ENCODE results near the gene SLC8A2.
"Not testable (repeated sequence)": the region's sequence is repeated elsewhere in the genome, so short reads cannot be mapped to it uniquely, and the experiment has no call there.

DNA sequence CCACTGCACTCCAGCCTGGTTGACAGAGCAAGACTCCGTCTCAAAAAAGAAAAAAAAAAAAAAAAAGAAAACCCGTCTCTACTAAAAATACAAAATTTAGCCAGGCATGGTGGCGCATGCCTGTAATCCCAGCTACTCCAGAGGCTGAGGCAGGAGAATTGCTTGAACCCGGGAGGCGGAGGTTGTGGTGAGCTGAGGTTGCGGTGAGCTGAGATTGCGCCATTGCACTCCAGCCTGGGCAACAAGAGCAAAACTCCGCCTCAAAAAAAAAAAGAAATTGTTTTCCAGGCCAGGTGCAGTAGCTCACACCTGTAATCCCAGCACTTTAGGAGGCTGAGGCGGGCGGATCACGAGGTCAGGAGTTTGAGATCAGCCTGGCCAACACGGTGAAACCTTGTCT is 85.1 kb downstream of the SLC8A2 start:
- TF ChIP-seq CTCF (optimal IDR thresholded peaks at IDR 0.05 in 1 of 3, IDR thresholded peaks at IDR 0.05 in 1 of 3, conservative IDR thresholded peaks at IDR 0.05 in 1 of 3; ENCODE audit: extremely low read depth in 1 of 3, insufficient read depth in 2 of 3, low read length in 3 of 3); EZH2 (IDR thresholded peaks at IDR 0.05; ENCODE audit: low read length): not testable (repeated sequence)
